ENCODE measurements around the gene ADD3. TPM values are rescaled to one million over a fixed set of nuclear protein-coding genes. Genes with fewer than 3 reads are reported as not detected.

The ADD3 gene
- total RNA-seq, 1 donor from 2014 or later: 113 TPM

GRCh38 chr10:110167149-110167548 is 159.4 kb downstream of the ADD3 start:
- H3K36me3 ChIP-seq (ENCODE audit: control insufficient read depth in 3 of 3, insufficient read depth in 3 of 3, low read length in 3 of 3): no peaks in the 10 kb centered on the region
- peaks cover 40 to 48% (median 45%) of the 10 kb centered on the region in 3 donors for H3K27me3 ChIP-seq (ENCODE audit: control insufficient read depth in 3 of 3, insufficient read depth in 3 of 3, low read length in 3 of 3)
- H3K27ac ChIP-seq (ENCODE audit: low read depth, low read length): no peak overlapping the region
- peaks cover 0 to 5% (median 4%) of the 10 kb centered on the region in 3 donors for H3K4me1 ChIP-seq (ENCODE audit: control insufficient read depth in 3 of 3, insufficient read depth in 3 of 3, low read length in 3 of 3)
- H3K9me3 ChIP-seq (ENCODE audit: control insufficient read depth in 3 of 3, low read length in 3 of 3): no peaks in the 10 kb centered on the region
- H3K4me3 ChIP-seq (ENCODE audit: low read length in 3 of 3): no peak overlapping the region
- H3K9ac ChIP-seq (ENCODE audit: low read depth in 1 of 3, low read length in 3 of 3): no peak overlapping the region

DNA sequence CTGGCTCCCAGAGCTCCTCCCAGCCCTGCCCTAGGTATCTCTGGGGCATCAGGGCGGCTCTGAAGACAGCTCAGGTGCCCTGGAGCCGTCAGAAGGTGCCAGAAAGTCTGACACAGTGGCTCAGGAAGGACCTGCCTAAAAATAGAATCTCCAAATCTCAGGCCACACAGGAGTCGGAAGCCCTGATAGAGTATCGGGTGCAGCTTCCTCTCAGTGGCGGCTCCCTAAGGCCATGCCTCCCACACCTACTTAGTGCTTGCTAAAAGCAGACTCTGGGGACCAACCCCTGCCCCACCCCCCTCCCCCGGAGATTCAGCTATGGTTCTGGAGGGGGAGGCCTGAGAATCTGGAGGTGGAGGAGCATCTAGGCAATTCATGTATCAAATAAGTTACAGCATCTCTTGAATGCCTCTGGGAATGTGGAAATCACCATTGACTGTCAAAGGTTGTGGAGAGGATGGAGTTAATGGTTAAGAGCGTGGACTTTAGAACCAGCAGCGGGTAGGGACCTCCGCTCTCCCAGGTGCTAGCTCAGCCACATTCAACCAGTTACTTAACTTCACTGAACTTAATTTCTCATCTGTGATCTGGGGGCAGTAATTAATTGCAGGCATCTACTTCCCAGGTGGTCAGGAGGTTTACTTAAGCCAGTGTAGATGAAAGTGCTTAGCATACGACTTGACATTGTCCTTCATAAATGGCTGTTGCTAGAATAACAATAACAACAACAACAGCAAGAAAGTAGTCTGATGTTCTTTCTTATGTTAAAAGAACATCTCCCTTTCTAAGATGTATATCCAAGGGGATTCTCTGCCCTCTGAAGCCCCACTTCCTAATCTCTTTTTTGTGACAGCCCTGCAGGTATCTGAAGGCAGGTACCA is 161.1 kb downstream of the ADD3 start:
- H3K27me3 ChIP-seq (ENCODE audit: control insufficient read depth in 3 of 3, insufficient read depth in 3 of 3, low read length in 3 of 3): peaks cover 42 to 48% (median 44%) of the 10 kb centered on the region in 3 donors
- H3K4me3 ChIP-seq (ENCODE audit: low read length in 3 of 3): peak overlapping the region in 1 of 3 donors; percentile 13
- H3K4me1 ChIP-seq (ENCODE audit: control insufficient read depth in 3 of 3, insufficient read depth in 3 of 3, low read length in 3 of 3): peaks cover 0 to 5% (median 4%) of the 10 kb centered on the region in 3 donors
- no peaks in the 10 kb centered on the region for H3K36me3 ChIP-seq (ENCODE audit: control insufficient read depth in 3 of 3, insufficient read depth in 3 of 3, low read length in 3 of 3)
- H3K9ac ChIP-seq (ENCODE audit: low read depth in 1 of 3, low read length in 3 of 3): no peak overlapping the region
- H3K9me3 ChIP-seq (ENCODE audit: control insufficient read depth in 3 of 3, low read length in 3 of 3): no peaks in the 10 kb centered on the region
- H3K27ac ChIP-seq (ENCODE audit: low read depth, low read length): no peak overlapping the region

GRCh38 chr10:110169586-110169985 is 161.8 kb downstream of the ADD3 start:
- peaks cover 0 to 5% (median 4%) of the 10 kb centered on the region in 3 donors for H3K4me1 ChIP-seq (ENCODE audit: control insufficient read depth in 3 of 3, insufficient read depth in 3 of 3, low read length in 3 of 3)
- H3K36me3 ChIP-seq (ENCODE audit: control insufficient read depth in 3 of 3, insufficient read depth in 3 of 3, low read length in 3 of 3): no peaks in the 10 kb centered on the region
- H3K4me3 ChIP-seq (ENCODE audit: low read length in 3 of 3): no peak overlapping the region
- H3K9me3 ChIP-seq (ENCODE audit: control insufficient read depth in 3 of 3, low read length in 3 of 3): no peaks in the 10 kb centered on the region
- no peak overlapping the region for H3K9ac ChIP-seq (ENCODE audit: low read depth in 1 of 3, low read length in 3 of 3)
- H3K27me3 ChIP-seq (ENCODE audit: control insufficient read depth in 3 of 3, insufficient read depth in 3 of 3, low read length in 3 of 3): peaks cover 42 to 48% (median 44%) of the 10 kb centered on the region in 3 donors
- H3K27ac ChIP-seq (ENCODE audit: low read depth, low read length): no peak overlapping the region

- Histone ChIP-seq H3K27me3 (ENCODE audit: control insufficient read depth in 3 of 3, insufficient read depth in 3 of 3, low read length in 3 of 3) (peaks cover 41 to 48% (median 43%) of the 10 kb centered on the region in 3 donors), H3K36me3 (ENCODE audit: control insufficient read depth in 3 of 3, insufficient read depth in 3 of 3, low read length in 3 of 3) (no peaks in the 10 kb centered on the region), H3K4me3 (ENCODE audit: low read length in 3 of 3) (no peak overlapping the region), H3K27ac (ENCODE audit: low read depth, low read length) (no peak overlapping the region), H3K4me1 (ENCODE audit: control insufficient read depth in 3 of 3, insufficient read depth in 3 of 3, low read length in 3 of 3) (peaks cover 0 to 5% (median 4%) of the 10 kb centered on the region in 3 donors), H3K9ac (ENCODE audit: low read depth in 1 of 3, low read length in 3 of 3) (no peak overlapping the region), H3K9me3 (ENCODE audit: control insufficient read depth in 3 of 3, low read length in 3 of 3) (no peaks in the 10 kb centered on the region)
Measured at GRCh38 chr10:110170142-110170971, 162.6 kb downstream of the ADD3 start.

DNA sequence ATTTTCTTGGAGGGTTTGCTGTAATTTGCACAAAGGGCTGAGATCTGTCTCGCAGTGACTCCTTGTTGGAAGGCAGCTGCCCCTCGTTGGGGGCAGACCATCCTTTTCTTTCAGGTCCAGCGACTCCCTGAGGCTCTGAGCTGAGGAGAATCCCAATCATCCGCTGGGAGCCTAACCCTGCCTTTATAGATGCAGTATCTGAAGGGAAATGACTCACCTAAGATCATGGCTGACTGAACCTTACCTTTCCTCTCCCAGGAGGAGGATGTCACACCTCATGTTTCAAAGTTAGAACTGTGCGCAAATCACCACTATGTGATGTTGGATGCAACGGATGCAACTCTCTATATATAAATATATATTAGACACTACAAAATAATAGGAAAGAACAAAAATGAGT is 163.2 kb downstream of the ADD3 start:
- peaks cover 2 to 9% (median 7%) of the 10 kb centered on the region in 3 donors for H3K4me1 ChIP-seq (ENCODE audit: control insufficient read depth in 3 of 3, insufficient read depth in 3 of 3, low read length in 3 of 3)
- no peak overlapping the region for H3K27ac ChIP-seq (ENCODE audit: low read depth, low read length)
- H3K9me3 ChIP-seq (ENCODE audit: control insufficient read depth in 3 of 3, low read length in 3 of 3): no peaks in the 10 kb centered on the region
- H3K27me3 ChIP-seq (ENCODE audit: control insufficient read depth in 3 of 3, insufficient read depth in 3 of 3, low read length in 3 of 3): peaks cover 34 to 45% (median 36%) of the 10 kb centered on the region in 3 donors
- no peak overlapping the region for H3K4me3 ChIP-seq (ENCODE audit: low read length in 3 of 3)
- no peaks in the 10 kb centered on the region for H3K36me3 ChIP-seq (ENCODE audit: control insufficient read depth in 3 of 3, insufficient read depth in 3 of 3, low read length in 3 of 3)
- no peak overlapping the region for H3K9ac ChIP-seq (ENCODE audit: low read depth in 1 of 3, low read length in 3 of 3)

- Histone ChIP-seq H3K4me3 (ENCODE audit: low read length in 3 of 3) (no peak overlapping the region), H3K9ac (ENCODE audit: low read depth in 1 of 3, low read length in 3 of 3) (no peak overlapping the region), H3K9me3 (ENCODE audit: control insufficient read depth in 3 of 3, low read length in 3 of 3) (no peaks in the 10 kb centered on the region), H3K36me3 (ENCODE audit: control insufficient read depth in 3 of 3, insufficient read depth in 3 of 3, low read length in 3 of 3) (no peaks in the 10 kb centered on the region), H3K27me3 (ENCODE audit: control insufficient read depth in 3 of 3, insufficient read depth in 3 of 3, low read length in 3 of 3) (peaks cover 26 to 38% (median 30%) of the 10 kb centered on the region in 3 donors), H3K27ac (ENCODE audit: low read depth, low read length) (no peak overlapping the region), H3K4me1 (ENCODE audit: control insufficient read depth in 3 of 3, insufficient read depth in 3 of 3, low read length in 3 of 3) (peaks cover 9 to 12% (median 11%) of the 10 kb centered on the region in 3 donors)
Measured at GRCh38 chr10:110172155-110172554, 164.4 kb downstream of the ADD3 start.

DNA sequence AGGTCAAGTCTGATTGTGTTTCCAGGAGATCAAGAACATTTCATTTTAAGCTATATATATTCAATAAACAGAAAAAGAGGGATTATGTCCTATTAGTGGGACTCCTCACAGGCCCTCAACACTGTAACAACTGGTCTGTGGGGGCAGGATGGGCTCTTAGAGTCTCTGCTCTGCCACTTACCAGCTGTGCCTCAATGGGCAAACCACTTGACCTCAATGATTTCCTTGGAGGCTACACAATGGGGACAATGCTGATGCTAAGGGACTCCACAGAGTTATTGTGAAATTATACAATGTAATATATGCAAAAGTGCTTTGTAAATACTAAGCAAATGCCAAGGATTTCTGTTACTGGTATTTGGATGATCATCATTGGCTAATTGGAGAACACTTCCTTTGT is 166.4 kb downstream of the ADD3 start:
- no peak overlapping the region for H3K9ac ChIP-seq (ENCODE audit: low read depth in 1 of 3, low read length in 3 of 3)
- H3K4me3 ChIP-seq (ENCODE audit: low read length in 3 of 3): no peak overlapping the region
- peaks cover 7 to 9% (median 9%) of the 10 kb centered on the region in 3 donors for H3K4me1 ChIP-seq (ENCODE audit: control insufficient read depth in 3 of 3, insufficient read depth in 3 of 3, low read length in 3 of 3)
- H3K9me3 ChIP-seq (ENCODE audit: control insufficient read depth in 3 of 3, low read length in 3 of 3): no peaks in the 10 kb centered on the region
- no peak overlapping the region for H3K27ac ChIP-seq (ENCODE audit: low read depth, low read length)
- peaks cover 12 to 19% (median 19%) of the 10 kb centered on the region in 3 donors for H3K27me3 ChIP-seq (ENCODE audit: control insufficient read depth in 3 of 3, insufficient read depth in 3 of 3, low read length in 3 of 3)
- no peaks in the 10 kb centered on the region for H3K36me3 ChIP-seq (ENCODE audit: control insufficient read depth in 3 of 3, insufficient read depth in 3 of 3, low read length in 3 of 3)

- Histone ChIP-seq H3K4me1 (ENCODE audit: control insufficient read depth in 3 of 3, insufficient read depth in 3 of 3, low read length in 3 of 3) (peaks cover 7 to 9% (median 9%) of the 10 kb centered on the region in 3 donors), H3K9ac (ENCODE audit: low read depth in 1 of 3, low read length in 3 of 3) (no peak overlapping the region), H3K27me3 (ENCODE audit: control insufficient read depth in 3 of 3, insufficient read depth in 3 of 3, low read length in 3 of 3) (peaks cover 12 to 13% (median 13%) of the 10 kb centered on the region in 3 donors), H3K36me3 (ENCODE audit: control insufficient read depth in 3 of 3, insufficient read depth in 3 of 3, low read length in 3 of 3) (no peaks in the 10 kb centered on the region), H3K9me3 (ENCODE audit: control insufficient read depth in 3 of 3, low read length in 3 of 3) (no peaks in the 10 kb centered on the region), H3K27ac (ENCODE audit: low read depth, low read length) (no peak overlapping the region), H3K4me3 (ENCODE audit: low read length in 3 of 3) (no peak overlapping the region)
Measured at GRCh38 chr10:110174816-110175215, 167.0 kb downstream of the ADD3 start.

GRCh38 chr10:110175406-110175805 is 167.6 kb downstream of the ADD3 start:
- no peak overlapping the region for H3K27ac ChIP-seq (ENCODE audit: low read depth, low read length)

More at GRCh38 chr10:110175406-110175805, 167.6 kb downstream of the ADD3 start:
- peaks cover 7 to 13% (median 9%) of the 10 kb centered on the region in 3 donors for H3K27me3 ChIP-seq (ENCODE audit: control insufficient read depth in 3 of 3, insufficient read depth in 3 of 3, low read length in 3 of 3)
- no peak overlapping the region for H3K4me3 ChIP-seq (ENCODE audit: low read length in 3 of 3)
- H3K36me3 ChIP-seq (ENCODE audit: control insufficient read depth in 3 of 3, insufficient read depth in 3 of 3, low read length in 3 of 3): no peaks in the 10 kb centered on the region
- H3K4me1 ChIP-seq (ENCODE audit: control insufficient read depth in 3 of 3, insufficient read depth in 3 of 3, low read length in 3 of 3): peaks cover 7 to 9% (median 7%) of the 10 kb centered on the region in 3 donors
- no peak overlapping the region for H3K9ac ChIP-seq (ENCODE audit: low read depth in 1 of 3, low read length in 3 of 3)
- H3K9me3 ChIP-seq (ENCODE audit: control insufficient read depth in 3 of 3, low read length in 3 of 3): no peaks in the 10 kb centered on the region

Measured in skeletal muscle tissue (tissue), 4 donors.